Endothelial cell of umbilical vein (primary cell): ENCODE data around the gene CMTR1. TPM values are rescaled to one million over a fixed set of nuclear protein-coding genes. Genes with fewer than 3 reads are reported as not detected.

Experiments
- BruUV-seq: library from RNA; stranded (reverse); fragments of 400-500 nt; replicated peaks from 2 replicates; lab custom pipeline; 2021; lab: Mats Ljungman, UMichigan
- CTCF ChIA-PET: fragments of 300-600, 350-600 bp; sonication (Branson Sonifier 250); formaldehyde crosslinking; loops from one replicate; lab custom pipeline; 2021; ENCODE audit warnings: antibody characterized with exemption, inconsistent platforms; lab: Charles Lee
- POLR2A ChIA-PET: fragments of 300-600, 350-600 bp; sonication (Branson Sonifier 250); formaldehyde crosslinking; loops from one replicate; lab custom pipeline; 2021; ENCODE audit warnings: antibody characterized with exemption, inconsistent platforms; lab: Charles Lee
- DNase-seq: peaks from one replicate; pipeline ENCODE4 v3.0.0-alpha.2; 2011; ENCODE audit warnings: low read depth, low spot score
- FAIRE-seq: peaks from 2 replicates; lab custom pipeline; 2011; peaks lifted over from hg19 to GRCh38; lab: Jason Lieb, UNC
- H2AFZ ChIP-seq: 2 replicates; pipeline ENCODE4 v1.6.0; 2012; ENCODE audit warnings: low read depth, low read length, control low read depth, inconsistent platforms
- H3K27ac ChIP-seq: 2 replicates; pipeline ENCODE4 v1.5.1; 2011; ENCODE audit warnings: low read depth, mild to moderate bottlenecking, control low read depth, low read length, moderate library complexity; ENCODE audit not compliant: insufficient read depth
- H3K27me3 ChIP-seq, 2 experiments: 2 replicates each; pipeline versions ENCODE4 v1.6.0 to v1.6.1; 2011; ENCODE audit warnings: low read length in 2 of 2, mixed read lengths in 1 of 2; ENCODE audit not compliant: control insufficient read depth in 2 of 2, insufficient read depth in 2 of 2
- H3K36me3 ChIP-seq, 2 experiments: 2 replicates in 1 of 2; 3 replicates in 1 of 2; pipeline ENCODE4 v1.5.1; 2011; ENCODE audit warnings: low read length in 2 of 2, mild to moderate bottlenecking in 1 of 2, moderate library complexity in 1 of 2; ENCODE audit not compliant: control insufficient read depth in 2 of 2, insufficient read depth in 2 of 2; ENCODE audit errors: extremely low read depth in 1 of 2
- H3K4me1 ChIP-seq: 3 replicates; pipeline ENCODE4 v1.5.1; 2011; ENCODE audit warnings: mild to moderate bottlenecking, low read length; ENCODE audit not compliant: control insufficient read depth, insufficient read depth; ENCODE audit errors: extremely low read depth
- H3K4me2 ChIP-seq: 2 replicates; pipeline ENCODE4 v1.6.1; 2011; ENCODE audit warnings: low read length, control low read depth, mixed read lengths; ENCODE audit not compliant: insufficient read depth
- H3K4me3 ChIP-seq, 3 experiments: fragments of 200-600 bp in 1 of 3; sonication (generic), shearing (Covaris generic) in 1 of 3; replicated peaks in 1 of 3; 2 replicates each; pipeline ENCODE4 v1.5.1; 2011 to 2016; ENCODE audit warnings: control low read depth in 3 of 3, low read length in 3 of 3, mild to moderate bottlenecking in 2 of 3, inconsistent platforms in 1 of 3, low read depth in 1 of 3, moderate library complexity in 1 of 3; ENCODE audit not compliant: insufficient read depth in 1 of 3
- H3K79me2 ChIP-seq: 2 replicates; pipeline ENCODE4 v1.6.0; 2012; ENCODE audit warnings: low read length, inconsistent platforms; ENCODE audit not compliant: control insufficient read depth, insufficient read depth
- H3K9ac ChIP-seq: replicated peaks from 2 replicates; pipeline ENCODE3; 2011; ENCODE audit warnings: low read length, control low read depth; ENCODE audit not compliant: insufficient read depth; ENCODE audit errors: extremely low read depth
- H3K9me1 ChIP-seq: replicated peaks from 3 replicates; pipeline ENCODE4 v1.6.0; 2011; ENCODE audit warnings: mild to moderate bottlenecking, low read length; ENCODE audit not compliant: control insufficient read depth, insufficient read depth; ENCODE audit errors: extremely low read depth
- H3K9me3 ChIP-seq: replicated peaks from 2 replicates; pipeline ENCODE4 v1.5.1; 2012; ENCODE audit warnings: low read length, inconsistent platforms; ENCODE audit not compliant: control insufficient read depth, insufficient read depth
- H4K20me1 ChIP-seq: replicated peaks from 2 replicates; pipeline ENCODE3; 2011; ENCODE audit warnings: mild to moderate bottlenecking, low read length; ENCODE audit not compliant: control insufficient read depth, insufficient read depth; ENCODE audit errors: extremely low read depth
- CTCF ChIP-seq, 2 donors: IDR thresholded peaks; 1 replicate in 1 of 2; 2 replicates in 1 of 2; pipeline ENCODE4 v1.5.1; 2011; ENCODE audit warnings: low read length in 2 of 2, mild to moderate bottlenecking in 2 of 2, moderate library complexity in 2 of 2, control low read depth in 1 of 2, inconsistent platforms in 1 of 2, low read depth in 1 of 2; ENCODE audit not compliant: insufficient read depth in 1 of 2; ENCODE audit errors: extremely low read depth in 1 of 2
- EZH2 ChIP-seq: IDR thresholded peaks from 2 replicates; pipeline ENCODE4 v1.6.1; 2012; ENCODE audit warnings: borderline replicate concordance, low read depth, mild to moderate bottlenecking, moderate library complexity, low read length, inconsistent platforms; ENCODE audit not compliant: severe bottlenecking
- FOS ChIP-seq: IDR thresholded peaks from 2 replicates; pipeline ENCODE4 v1.6.1; 2011; ENCODE audit warnings: mild to moderate bottlenecking, low read length, moderate library complexity, borderline replicate concordance; ENCODE audit not compliant: insufficient read depth
- GATA2 ChIP-seq: IDR thresholded peaks from 2 replicates; pipeline ENCODE4 v1.7.0; 2011; ENCODE audit warnings: low read depth, mild to moderate bottlenecking, moderate library complexity, mixed read lengths, low read length; ENCODE audit not compliant: insufficient read length, insufficient read depth
- JUN ChIP-seq: IDR thresholded peaks from 2 replicates; pipeline ENCODE4 v1.6.1; 2011; ENCODE audit warnings: borderline replicate concordance, low read depth; ENCODE audit not compliant: insufficient read length, insufficient read depth
- MYC ChIP-seq: IDR thresholded peaks from one replicate; pipeline ENCODE4 v1.6.1; 2011; ENCODE audit warnings: mild to moderate bottlenecking, low read depth, low read length
- POLR2A ChIP-seq: IDR thresholded peaks from 2 replicates; pipeline ENCODE4 v1.6.1; 2012; ENCODE audit warnings: low read depth, mild to moderate bottlenecking, control low read depth, low read length
- POLR2AphosphoS5 ChIP-seq: IDR thresholded peaks from 2 replicates; pipeline ENCODE4 v1.6.1; 2012; ENCODE audit warnings: low read depth, mild to moderate bottlenecking, control low read depth, low read length, moderate library complexity; ENCODE audit not compliant: insufficient read depth
- dilution Hi-C: fragments of 300-500 bp; cut with MboI; formaldehyde crosslinking; loops from one replicate; pipeline ENCODE4 v1.15.0; 2019; ENCODE audit warnings: low sequenced_read_pairs; ENCODE audit not compliant: extremely low pct_ligation_motif_present
- intact Hi-C: fragments of 100-400 bp; cut with micrococcal nuclease; formaldehyde crosslinking; loops from one replicate; pipeline ENCODE4 v1.10.0; 2022
- polyA plus RNA-seq, 4 experiments: library from polyadenylated mRNA; depleted of rRNA in 3 of 4; stranded (reverse) in 3 of 4; unstranded in 1 of 4; fragments of >200 nt; gene quantifications; 2 replicates each; pipeline versions ENCODE4 v1.2.1 to v1.2.3, GENCODE V29; 2011 to 2012; ENCODE audit warnings: missing spikeins in 1 of 4
- total RNA-seq: library from RNA; stranded (reverse); gene quantifications from 2 replicates; pipeline ENCODE4 v1.2.3, GENCODE V29; 2021
- TF ChIP-seq, protein P1 (sequence below): IDR thresholded peaks from 2 replicates; pipeline ENCODE4 v1.6.1; 2011; ENCODE audit not compliant: insufficient read depth, insufficient read length

The CMTR1 gene
- total and polyA plus RNA-seq, 2 donors (not counting 3 experiments of a cell fraction or from before 2014, with no cell fraction given) = 19.5 to 38.0 TPM

GRCh38 chr6:37516076-37516919 lies 83.3 kb downstream of the CMTR1 start:
- Histone ChIP-seq H3K9me1 (no peaks in the 10 kb centered on the region), H3K4me1 (no peaks in the 10 kb centered on the region), H2AFZ (no peak overlapping the region), H3K4me2 (no peak overlapping the region), H4K20me1 (no peaks in the 10 kb centered on the region), H3K9ac (no peak overlapping the region), H3K79me2 (no peaks in the 10 kb centered on the region), H3K27me3 (peaks cover 22 to 29% of the 10 kb centered on the region in 2 experiments), H3K27ac (no peak overlapping the region), H3K36me3 (no peaks in the 10 kb centered on the region), H3K4me3 (no peak overlapping the region), H3K9me3 (no peaks in the 10 kb centered on the region)
- ChIA-PET CTCF (interaction anchor here (1.1 to 1.4 kb wide), 2 partner anchors 9 to 13 kb away, joined by 3 to 4 read pairs; no protein-coding TSS in a partner anchor), POLR2A (no interaction called here)
- TF ChIP-seq POLR2AphosphoS5 = no peak
- no peak for TF ChIP-seq JUN
- no peak for TF ChIP-seq POLR2A
- TF ChIP-seq GATA2 = no peak
- TF ChIP-seq, protein P1, sequence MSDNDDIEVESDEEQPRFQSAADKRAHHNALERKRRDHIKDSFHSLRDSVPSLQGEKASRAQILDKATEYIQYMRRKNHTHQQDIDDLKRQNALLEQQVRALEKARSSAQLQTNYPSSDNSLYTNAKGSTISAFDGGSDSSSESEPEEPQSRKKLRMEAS = no peak
- no peak for TF ChIP-seq MYC
- no peak for TF ChIP-seq EZH2
- TF ChIP-seq FOS = no peak
- no peak for TF ChIP-seq CTCF (IDR thresholded peaks at IDR 0.05; ENCODE audit: extremely low read depth in 1 of 2, insufficient read depth in 1 of 2, low read depth in 1 of 2, low read length in 2 of 2)
- DNase-seq (no peak), FAIRE-seq (no peak)
- BruUV-seq = no TSS peak
- dilution Hi-C loops = no loop called here
- intact Hi-C loops = no loop called here
